ENCODE measurements around the gene DAGLB.
"Not testable (repeated sequence)": the region's sequence is repeated elsewhere in the genome, so short reads cannot be mapped to it uniquely, and the experiment has no call there.

Gene DAGLB

GRCh38 chr7:6384327-6384726 lies 63.4 kb downstream of the DAGLB start:
- H3K9me3 ChIP-seq (ENCODE audit: control insufficient read depth, insufficient read depth, low read length) = no peaks in the 10 kb centered on the region
- H3K27me3 ChIP-seq (ENCODE audit: control insufficient read depth, insufficient read depth, low read length) = no peaks in the 10 kb centered on the region
- H3K36me3 ChIP-seq (ENCODE audit: control insufficient read depth, insufficient read depth, low read length) = peaks cover 26% of the 10 kb centered on the region
- peaks cover 32% of the 10 kb centered on the region for H3K4me1 ChIP-seq (ENCODE audit: control insufficient read depth, insufficient read depth, low read length)
- H3K4me3 ChIP-seq (ENCODE audit: low read depth, low read length) = no peak overlapping the region
- H3K27ac ChIP-seq (ENCODE audit: low read depth, low read length) = peak overlapping the region; percentile 74
- H3K9ac ChIP-seq (ENCODE audit: low read depth, low read length) = no peak overlapping the region

- Histone ChIP-seq H3K27ac (ENCODE audit: low read depth, low read length) (peak overlapping the region; percentile 11), H3K36me3 (ENCODE audit: control insufficient read depth, insufficient read depth, low read length) (peaks cover 13% of the 10 kb centered on the region), H3K4me3 (ENCODE audit: low read depth, low read length) (no peak overlapping the region), H3K27me3 (ENCODE audit: control insufficient read depth, insufficient read depth, low read length) (no peaks in the 10 kb centered on the region), H3K9me3 (ENCODE audit: control insufficient read depth, insufficient read depth, low read length) (no peaks in the 10 kb centered on the region), H3K4me1 (ENCODE audit: control insufficient read depth, insufficient read depth, low read length) (peaks cover 32% of the 10 kb centered on the region), H3K9ac (ENCODE audit: low read depth, low read length) (no peak overlapping the region)
Observed at GRCh38 chr7:6382817-6383216, 64.9 kb downstream of the DAGLB start.

GRCh38 chr7:6381846-6382245 lies 65.9 kb downstream of the DAGLB start:
- H3K9me3 ChIP-seq (ENCODE audit: control insufficient read depth, insufficient read depth, low read length); H3K4me3 ChIP-seq (ENCODE audit: low read depth, low read length); H3K36me3 ChIP-seq (ENCODE audit: control insufficient read depth, insufficient read depth, low read length); H3K27me3 ChIP-seq (ENCODE audit: control insufficient read depth, insufficient read depth, low read length); H3K9ac ChIP-seq (ENCODE audit: low read depth, low read length); H3K27ac ChIP-seq (ENCODE audit: low read depth, low read length): not testable (repeated sequence)
- peaks cover 32% of the 10 kb centered on the region for H3K4me1 ChIP-seq (ENCODE audit: control insufficient read depth, insufficient read depth, low read length)

GRCh38 chr7:6380310-6381095 lies 67.3 kb downstream of the DAGLB start:
- Histone ChIP-seq H3K4me3 (ENCODE audit: low read depth, low read length) (no peak overlapping the region), H3K9me3 (ENCODE audit: control insufficient read depth, insufficient read depth, low read length) (no peaks in the 10 kb centered on the region), H3K27ac (ENCODE audit: low read depth, low read length) (no peak overlapping the region), H3K36me3 (ENCODE audit: control insufficient read depth, insufficient read depth, low read length) (peaks cover 6% of the 10 kb centered on the region), H3K9ac (ENCODE audit: low read depth, low read length) (no peak overlapping the region), H3K27me3 (ENCODE audit: control insufficient read depth, insufficient read depth, low read length) (no peaks in the 10 kb centered on the region), H3K4me1 (ENCODE audit: control insufficient read depth, insufficient read depth, low read length) (peaks cover 25% of the 10 kb centered on the region)

- Histone ChIP-seq H3K4me3 (ENCODE audit: low read depth, low read length) (no peak overlapping the region), H3K36me3 (ENCODE audit: control insufficient read depth, insufficient read depth, low read length) (peaks cover 6% of the 10 kb centered on the region), H3K27ac (ENCODE audit: low read depth, low read length) (no peak overlapping the region), H3K27me3 (ENCODE audit: control insufficient read depth, insufficient read depth, low read length) (no peaks in the 10 kb centered on the region), H3K9me3 (ENCODE audit: control insufficient read depth, insufficient read depth, low read length) (no peaks in the 10 kb centered on the region), H3K9ac (ENCODE audit: low read depth, low read length) (no peak overlapping the region), H3K4me1 (ENCODE audit: control insufficient read depth, insufficient read depth, low read length) (peaks cover 18% of the 10 kb centered on the region)
Observed at GRCh38 chr7:6379886-6380285, 67.9 kb downstream of the DAGLB start.

GRCh38 chr7:6378556-6378955 lies 69.2 kb downstream of the DAGLB start:
- not testable (repeated sequence) for H3K27ac ChIP-seq (ENCODE audit: low read depth, low read length); H3K9ac ChIP-seq (ENCODE audit: low read depth, low read length); H3K4me3 ChIP-seq (ENCODE audit: low read depth, low read length); H3K9me3 ChIP-seq (ENCODE audit: control insufficient read depth, insufficient read depth, low read length); H3K27me3 ChIP-seq (ENCODE audit: control insufficient read depth, insufficient read depth, low read length); H3K36me3 ChIP-seq (ENCODE audit: control insufficient read depth, insufficient read depth, low read length)
- H3K4me1 ChIP-seq (ENCODE audit: control insufficient read depth, insufficient read depth, low read length) = peaks cover 11% of the 10 kb centered on the region

GRCh38 chr7:6376820-6377219 lies 70.9 kb downstream of the DAGLB start:
- no peaks in the 10 kb centered on the region; the same call in 1 of the 2 replicates for H3K4me1 ChIP-seq (ENCODE audit: control insufficient read depth, insufficient read depth, low read length)
- H3K9me3 ChIP-seq (ENCODE audit: control insufficient read depth, insufficient read depth, low read length) = no peaks in the 10 kb centered on the region
- peak overlapping the region; percentile 7; the same call in 1 of the 2 replicates for H3K4me3 ChIP-seq (ENCODE audit: low read depth, low read length)
- H3K27me3 ChIP-seq (ENCODE audit: control insufficient read depth, insufficient read depth, low read length) = no peaks in the 10 kb centered on the region
- H3K36me3 ChIP-seq (ENCODE audit: control insufficient read depth, insufficient read depth, low read length) = peaks cover 6% of the 10 kb centered on the region
- H3K9ac ChIP-seq (ENCODE audit: low read depth, low read length) = no peak overlapping the region
- no peak overlapping the region for H3K27ac ChIP-seq (ENCODE audit: low read depth, low read length)

GRCh38 chr7:6375348-6376101 lies 72.2 kb downstream of the DAGLB start:
- H3K4me3 ChIP-seq (ENCODE audit: low read depth, low read length) = peak overlapping the region; percentile 91
- H3K9me3 ChIP-seq (ENCODE audit: control insufficient read depth, insufficient read depth, low read length) = no peaks in the 10 kb centered on the region
- H3K9ac ChIP-seq (ENCODE audit: low read depth, low read length) = peak overlapping the region; percentile 77
- no peaks in the 10 kb centered on the region; the same call in 1 of the 2 replicates for H3K4me1 ChIP-seq (ENCODE audit: control insufficient read depth, insufficient read depth, low read length)
- H3K27ac ChIP-seq (ENCODE audit: low read depth, low read length) = peak overlapping the region; percentile 84
- H3K27me3 ChIP-seq (ENCODE audit: control insufficient read depth, insufficient read depth, low read length) = no peaks in the 10 kb centered on the region
- H3K36me3 ChIP-seq (ENCODE audit: control insufficient read depth, insufficient read depth, low read length) = peaks cover 6% of the 10 kb centered on the region

GRCh38 chr7:6367701-6368211 lies 80.0 kb downstream of the DAGLB start:
- no peak overlapping the region for H3K9ac ChIP-seq (ENCODE audit: low read depth, low read length)
- no peak overlapping the region for H3K27ac ChIP-seq (ENCODE audit: low read depth, low read length)
- no peaks in the 10 kb centered on the region for H3K4me1 ChIP-seq (ENCODE audit: control insufficient read depth, insufficient read depth, low read length)
- H3K4me3 ChIP-seq (ENCODE audit: low read depth, low read length) = no peak overlapping the region
- H3K36me3 ChIP-seq (ENCODE audit: control insufficient read depth, insufficient read depth, low read length) = no peaks in the 10 kb centered on the region
- H3K9me3 ChIP-seq (ENCODE audit: control insufficient read depth, insufficient read depth, low read length) = no peaks in the 10 kb centered on the region
- no peaks in the 10 kb centered on the region for H3K27me3 ChIP-seq (ENCODE audit: control insufficient read depth, insufficient read depth, low read length)

- Histone ChIP-seq H3K36me3 (ENCODE audit: control insufficient read depth, insufficient read depth, low read length) (no peaks in the 10 kb centered on the region), H3K9me3 (ENCODE audit: control insufficient read depth, insufficient read depth, low read length) (no peaks in the 10 kb centered on the region), H3K4me1 (ENCODE audit: control insufficient read depth, insufficient read depth, low read length) (no peaks in the 10 kb centered on the region), H3K9ac (ENCODE audit: low read depth, low read length) (no peak overlapping the region), H3K27me3 (ENCODE audit: control insufficient read depth, insufficient read depth, low read length) (no peaks in the 10 kb centered on the region), H3K4me3 (ENCODE audit: low read depth, low read length) (no peak overlapping the region), H3K27ac (ENCODE audit: low read depth, low read length) (no peak overlapping the region)
Observed at GRCh38 chr7:6365451-6365850, 82.3 kb downstream of the DAGLB start.

GRCh38 chr7:6360841-6361240 lies 86.9 kb downstream of the DAGLB start:
- Histone ChIP-seq H3K9ac (ENCODE audit: low read depth, low read length) (no peak overlapping the region), H3K27ac (ENCODE audit: low read depth, low read length) (no peak overlapping the region), H3K27me3 (ENCODE audit: control insufficient read depth, insufficient read depth, low read length) (no peaks in the 10 kb centered on the region), H3K9me3 (ENCODE audit: control insufficient read depth, insufficient read depth, low read length) (no peaks in the 10 kb centered on the region), H3K4me1 (ENCODE audit: control insufficient read depth, insufficient read depth, low read length) (no peaks in the 10 kb centered on the region), H3K4me3 (ENCODE audit: low read depth, low read length) (no peak overlapping the region), H3K36me3 (ENCODE audit: control insufficient read depth, insufficient read depth, low read length) (no peaks in the 10 kb centered on the region)

All from HUES48 (cell line).